HepG2 (cell line): Measurements from ENCODE around the gene CADM1. TPM values are rescaled to one million over a fixed set of nuclear protein-coding genes. Genes with fewer than 3 reads are reported as not detected.
A peak's percentile ranks its signal among the peaks of the same experiment; 100 is the strongest.

ENCODE experiments used
- CENPX ChIP-seq: sonication (generic); formaldehyde crosslinking; IDR thresholded peaks from 2 replicates; pipeline ENCODE4 v1.9.0; 2021; ENCODE audit warnings: mild to moderate bottlenecking, missing genetic modification reagents, moderate library complexity
- CREM ChIP-seq, 2 experiments: sonication (generic) in 1 of 2; formaldehyde crosslinking in 1 of 2; IDR thresholded peaks; 2 replicates each; pipeline versions ENCODE4 v1.4.0 to v1.6.1; 2016 to 2020; ENCODE audit warnings: antibody characterized with exemption in 1 of 2, mild to moderate bottlenecking in 1 of 2, missing genetic modification reagents in 1 of 2
- EHMT2 ChIP-seq: fragments of 200-600 bp; sonication (generic); IDR thresholded peaks from 2 replicates; pipeline ENCODE4 v1.7.0; 2017; ENCODE audit warnings: antibody characterized with exemption, low read depth, low read length, borderline replicate concordance
- JDP2 ChIP-seq: sonication (generic); formaldehyde crosslinking; IDR thresholded peaks from 2 replicates; pipeline ENCODE4 v1.8.1; 2022; ENCODE audit warnings: missing genetic modification reagents, borderline replicate concordance
- NCOA1 ChIP-seq: sonication (generic); formaldehyde crosslinking; IDR thresholded peaks from 2 replicates; pipeline ENCODE4 v1.9.0; 2021; ENCODE audit warnings: missing genetic modification reagents
- NCOR1 ChIP-seq: fragments of 200-600 bp; sonication (generic); IDR thresholded peaks from 2 replicates; pipeline ENCODE4 v1.7.0; 2017; ENCODE audit warnings: antibody characterized with exemption, low read length, borderline replicate concordance
- RARA ChIP-seq: IDR thresholded peaks from 2 replicates; pipeline ENCODE4 v1.6.1; 2016; ENCODE audit warnings: missing genetic modification reagents, missing compliant biosample characterization
- SAFB2 ChIP-seq: sonication (generic); formaldehyde crosslinking; IDR thresholded peaks from 2 replicates; pipeline ENCODE4 v1.5.1; 2020; ENCODE audit warnings: missing genetic modification reagents, low read depth, mild to moderate bottlenecking, borderline replicate concordance
- SKI ChIP-seq: fragments of 450-650 bp; IDR thresholded peaks from one replicate; pipeline ENCODE4 v1.6.1; 2018; ENCODE audit warnings: mild to moderate bottlenecking; ENCODE audit not compliant: partially characterized antibody
- TCF12 ChIP-seq, 2 experiments: fragments of 450-650 bp in 1 of 2; sonication (generic) in 1 of 2; formaldehyde crosslinking in 1 of 2; IDR thresholded peaks; 2 replicates each; pipeline versions ENCODE4 v1.6.1 to v1.8.0; 2017 to 2022; ENCODE audit warnings: antibody characterized with exemption in 1 of 2, mild to moderate bottlenecking in 1 of 2, missing genetic modification reagents in 1 of 2, moderate library complexity in 1 of 2
- U2AF2 ChIP-seq: fragments of 200-400 bp; formaldehyde crosslinking; IDR thresholded peaks from 2 replicates; pipeline ENCODE4 v1.6.1; 2017; ENCODE audit warnings: low read depth, mild to moderate bottlenecking, low read length
- ZBTB20 ChIP-seq: sonication (generic); formaldehyde crosslinking; IDR thresholded peaks from 2 replicates; pipeline ENCODE4 v1.8.1; 2023; ENCODE audit warnings: missing genetic modification reagents, low read depth, mild to moderate bottlenecking, borderline replicate concordance
- ZMYM4 ChIP-seq: sonication (generic); formaldehyde crosslinking; IDR thresholded peaks from 2 replicates; pipeline ENCODE4 v1.8.1; 2023; ENCODE audit warnings: mild to moderate bottlenecking, missing genetic modification reagents
- ZNF329 ChIP-seq: sonication (generic); formaldehyde crosslinking; IDR thresholded peaks from 2 replicates; pipeline ENCODE4 v1.9.0; 2021; ENCODE audit warnings: low read depth, mild to moderate bottlenecking, missing genetic modification reagents
- ZNF547 ChIP-seq: sonication (generic); formaldehyde crosslinking; IDR thresholded peaks from 2 replicates; pipeline ENCODE4 v1.5.1; 2020; ENCODE audit warnings: mild to moderate bottlenecking, missing genetic modification reagents
- ZNF781 ChIP-seq: sonication (generic); formaldehyde crosslinking; IDR thresholded peaks from 2 replicates; pipeline ENCODE4 v1.5.1; 2020; ENCODE audit warnings: borderline replicate concordance, mild to moderate bottlenecking, missing genetic modification reagents; ENCODE audit errors: not compliant biosample characterization
- polyA plus RNA-seq, 8 experiments: library from polyadenylated mRNA; depleted of rRNA in 3 of 8; stranded (reverse) in 7 of 8; unstranded in 1 of 8; fragments of >200 nt; fragmentation: Illumina TruSeq in 4 of 8; extraction: Trizol in 4 of 8; gene quantifications; 2 replicates each; pipeline versions ENCODE4 v1.2.1 to v1.2.3, GENCODE V29; 2011 to 2016; ENCODE audit warnings: low read depth in 4 of 8, missing spikeins in 1 of 8, mixed read lengths in 1 of 8; ENCODE audit not compliant: insufficient read depth in 1 of 8
- total RNA-seq, 5 experiments: library from RNA; depleted of rRNA; stranded (reverse); fragments of >200 nt; fragmentation: Illumina TruSeq; extraction: Trizol; gene quantifications; 2 replicates each; pipeline ENCODE4 v1.2.3, GENCODE V29; 2016; ENCODE audit warnings: low read depth in 1 of 5
- TF ChIP-seq, protein P1 (sequence below): sonication (generic); formaldehyde crosslinking; IDR thresholded peaks from 2 replicates; pipeline ENCODE4 v1.8.0; 2023; ENCODE audit warnings: mild to moderate bottlenecking, missing genetic modification reagents
- TF ChIP-seq, protein P2 (sequence below): sonication (generic); formaldehyde crosslinking; IDR thresholded peaks from 2 replicates; pipeline ENCODE4 v1.5.1; 2020; ENCODE audit warnings: mild to moderate bottlenecking, missing genetic modification reagents, moderate library complexity
- TF ChIP-seq, protein P3 (sequence below): IDR thresholded peaks from 2 replicates; pipeline ENCODE4 v1.6.1; 2016; ENCODE audit warnings: missing compliant biosample characterization, missing genetic modification reagents, borderline replicate concordance
- TF ChIP-seq, protein P4 (sequence below), 2 experiments: sonication (generic) in 1 of 2; formaldehyde crosslinking in 1 of 2; IDR thresholded peaks; 2 replicates each; pipeline versions ENCODE4 v1.6.1 to v1.9.0; 2014 to 2022; ENCODE audit warnings: antibody characterized with exemption in 1 of 2, borderline replicate concordance in 1 of 2, inconsistent platforms in 1 of 2, low read depth in 1 of 2, missing genetic modification reagents in 1 of 2

Gene CADM1
- total and polyA plus RNA-seq, 2 of the 13 experiments (the other 11 are each of a cell fraction or from before 2014, with no cell fraction given): 71.3 to 122 TPM

DNA sequence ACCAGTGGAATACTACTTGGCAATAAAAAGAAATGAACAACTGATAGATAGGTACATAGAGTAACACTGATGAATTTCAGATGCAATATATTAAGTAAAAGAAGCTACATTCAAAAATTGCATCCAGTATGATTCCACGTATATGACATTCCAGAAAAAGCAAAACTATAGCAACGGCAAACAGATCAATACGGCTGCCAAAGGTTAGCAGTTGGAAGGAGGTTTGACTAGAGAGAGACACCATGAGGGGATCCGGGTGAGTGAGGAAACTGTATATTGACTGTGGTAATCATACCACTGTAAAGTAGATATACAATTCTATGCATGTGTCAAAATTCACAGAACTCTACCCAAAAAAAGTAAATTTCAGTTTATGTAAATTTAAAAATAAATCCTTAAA is 28.7 kb downstream of the CADM1 start (continued):
- TF ChIP-seq TCF12 (IDR thresholded peaks at IDR 0.05): no peak
- no peak for TF ChIP-seq TCF12 (CRISPR knock-in tag; IDR thresholded peaks at IDR 0.05)
- TF ChIP-seq, protein P1, sequence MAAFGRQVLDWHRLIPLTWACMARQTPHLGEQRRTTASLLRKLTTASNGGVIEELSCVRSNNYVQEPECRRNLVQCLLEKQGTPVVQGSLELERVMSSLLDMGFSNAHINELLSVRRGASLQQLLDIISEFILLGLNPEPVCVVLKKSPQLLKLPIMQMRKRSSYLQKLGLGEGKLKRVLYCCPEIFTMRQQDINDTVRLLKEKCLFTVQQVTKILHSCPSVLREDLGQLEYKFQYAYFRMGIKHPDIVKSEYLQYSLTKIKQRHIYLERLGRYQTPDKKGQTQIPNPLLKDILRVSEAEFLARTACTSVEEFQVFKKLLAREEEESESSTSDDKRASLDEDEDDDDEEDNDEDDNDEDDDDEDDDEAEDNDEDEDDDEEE (CRISPR knock-in tag): no peak
- TF ChIP-seq, protein P2, sequence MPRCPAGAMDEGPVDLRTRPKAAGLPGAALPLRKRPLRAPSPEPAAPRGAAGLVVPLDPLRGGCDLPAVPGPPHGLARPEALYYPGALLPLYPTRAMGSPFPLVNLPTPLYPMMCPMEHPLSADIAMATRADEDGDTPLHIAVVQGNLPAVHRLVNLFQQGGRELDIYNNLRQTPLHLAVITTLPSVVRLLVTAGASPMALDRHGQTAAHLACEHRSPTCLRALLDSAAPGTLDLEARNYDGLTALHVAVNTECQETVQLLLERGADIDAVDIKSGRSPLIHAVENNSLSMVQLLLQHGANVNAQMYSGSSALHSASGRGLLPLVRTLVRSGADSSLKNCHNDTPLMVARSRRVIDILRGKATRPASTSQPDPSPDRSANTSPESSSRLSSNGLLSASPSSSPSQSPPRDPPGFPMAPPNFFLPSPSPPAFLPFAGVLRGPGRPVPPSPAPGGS (CRISPR knock-in tag): no peak
- no peak for TF ChIP-seq NCOA1 (CRISPR knock-in tag)
- TF ChIP-seq CREM (IDR thresholded peaks at IDR 0.05): no peak
- TF ChIP-seq CREM (CRISPR knock-in tag; IDR thresholded peaks at IDR 0.05): no peak
- TF ChIP-seq, protein P3, sequence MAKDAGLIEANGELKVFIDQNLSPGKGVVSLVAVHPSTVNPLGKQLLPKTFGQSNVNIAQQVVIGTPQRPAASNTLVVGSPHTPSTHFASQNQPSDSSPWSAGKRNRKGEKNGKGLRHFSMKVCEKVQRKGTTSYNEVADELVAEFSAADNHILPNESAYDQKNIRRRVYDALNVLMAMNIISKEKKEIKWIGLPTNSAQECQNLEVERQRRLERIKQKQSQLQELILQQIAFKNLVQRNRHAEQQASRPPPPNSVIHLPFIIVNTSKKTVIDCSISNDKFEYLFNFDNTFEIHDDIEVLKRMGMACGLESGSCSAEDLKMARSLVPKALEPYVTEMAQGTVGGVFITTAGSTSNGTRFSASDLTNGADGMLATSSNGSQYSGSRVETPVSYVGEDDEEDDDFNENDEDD (CRISPR knock-in tag): no peak
- TF ChIP-seq ZNF781: no peak
- TF ChIP-seq, protein P4, sequence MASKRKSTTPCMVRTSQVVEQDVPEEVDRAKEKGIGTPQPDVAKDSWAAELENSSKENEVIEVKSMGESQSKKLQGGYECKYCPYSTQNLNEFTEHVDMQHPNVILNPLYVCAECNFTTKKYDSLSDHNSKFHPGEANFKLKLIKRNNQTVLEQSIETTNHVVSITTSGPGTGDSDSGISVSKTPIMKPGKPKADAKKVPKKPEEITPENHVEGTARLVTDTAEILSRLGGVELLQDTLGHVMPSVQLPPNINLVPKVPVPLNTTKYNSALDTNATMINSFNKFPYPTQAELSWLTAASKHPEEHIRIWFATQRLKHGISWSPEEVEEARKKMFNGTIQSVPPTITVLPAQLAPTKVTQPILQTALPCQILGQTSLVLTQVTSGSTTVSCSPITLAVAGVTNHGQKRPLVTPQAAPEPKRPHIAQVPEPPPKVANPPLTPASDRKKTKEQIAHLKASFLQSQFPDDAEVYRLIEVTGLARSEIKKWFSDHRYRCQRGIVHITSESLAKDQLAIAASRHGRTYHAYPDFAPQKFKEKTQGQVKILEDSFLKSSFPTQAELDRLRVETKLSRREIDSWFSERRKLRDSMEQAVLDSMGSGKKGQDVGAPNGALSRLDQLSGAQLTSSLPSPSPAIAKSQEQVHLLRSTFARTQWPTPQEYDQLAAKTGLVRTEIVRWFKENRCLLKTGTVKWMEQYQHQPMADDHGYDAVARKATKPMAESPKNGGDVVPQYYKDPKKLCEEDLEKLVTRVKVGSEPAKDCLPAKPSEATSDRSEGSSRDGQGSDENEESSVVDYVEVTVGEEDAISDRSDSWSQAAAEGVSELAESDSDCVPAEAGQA (IDR thresholded peaks at IDR 0.05; ENCODE audit: low read depth): no peak
- TF ChIP-seq, protein P4 (CRISPR knock-in tag; IDR thresholded peaks at IDR 0.05; ENCODE audit: borderline replicate concordance): no peak
- no peak for TF ChIP-seq U2AF2
- TF ChIP-seq ZNF329 (CRISPR knock-in tag): no peak
- TF ChIP-seq ZMYM4: peak; percentile 59; the same call in 1 of the 2 replicates
- TF ChIP-seq EHMT2: peak; percentile 37; the same call in 1 of the 2 replicates
- TF ChIP-seq RARA (CRISPR knock-in tag): peak; percentile 22; the same call in 1 of the 2 replicates
- no peak for TF ChIP-seq ZNF547 (CRISPR knock-in tag)
- TF ChIP-seq SKI: peak; percentile 22
- no peak for TF ChIP-seq JDP2 (CRISPR knock-in tag)
- TF ChIP-seq ZBTB20: peak; percentile 44; the same call in 1 of the 2 replicates
- TF ChIP-seq CENPX (CRISPR knock-in tag): no peak
- TF ChIP-seq SAFB2 (CRISPR knock-in tag): no peak
- TF ChIP-seq NCOR1: peak; percentile 40; the same call in 1 of the 2 replicates
